Body of pancreas (tissue), 2 donors: ENCODE measurements around the gene CCDC83. TPM values are rescaled to one million over a fixed set of nuclear protein-coding genes. Genes with fewer than 3 reads are reported as not detected.

Source experiments
- total RNA-seq, 2 donors: library from RNA; depleted of rRNA; stranded (reverse); fragments of >200 nt; gene quantifications; one replicate each; pipeline ENCODE4 v1.1.0, GENCODE V29; 2016

CCDC83 gene
- total RNA-seq, 2 donors from 2014 or later: not detected

Other genes with a start within 250 kb of the CCDC83 start
- 10 to 100 TPM in 1 of 2 donors, 1 to 10 TPM in 1; 6.0 to 13.2 TPM for gene DLG2, start 228.0 kb upstream of the CCDC83 start, total RNA-seq
- gene TMEM126B, start 226.8 kb upstream of the CCDC83 start, total RNA-seq: 10 to 100 TPM; 15.2 to 23.3 TPM
- gene TMEM126A, start 207.4 kb upstream of the CCDC83 start, total RNA-seq: 10 to 100 TPM in 1 of 2 donors, 1 to 10 TPM in 1; 8.9 to 25.7 TPM
- 100 to 1,000 TPM in 1 of 2 donors, 10 to 100 TPM in 1; 65.9 to 151 TPM for gene CREBZF, start 190.3 kb upstream of the CCDC83 start, total RNA-seq
- not detected for gene CCDC89, start 169.2 kb upstream of the CCDC83 start, total RNA-seq
- gene SYTL2, start 44.2 kb upstream of the CCDC83 start, total RNA-seq: 10 to 100 TPM; 28.3 to 55.3 TPM
- gene PICALM, start 213.7 kb downstream of the CCDC83 start, total RNA-seq: 100 to 1,000 TPM in 1 of 2 donors, 10 to 100 TPM in 1; 97.8 to 132 TPM